HG03520 (cell line): ENCODE data around the gene RPL6.
"Not testable (repeated sequence)": the region's sequence is repeated elsewhere in the genome, so short reads cannot be mapped to it uniquely, and the experiment has no call there.

ENCODE experiments used
- ATAC-seq: cut with Tn5 transposase; IDR thresholded peaks from one replicate; pipeline ENCODE4 v1.9.1; 2021; ENCODE audit warnings: mild to moderate bottlenecking, moderate library complexity; ENCODE audit not compliant: unreplicated experiment

Gene RPL6

DNA sequence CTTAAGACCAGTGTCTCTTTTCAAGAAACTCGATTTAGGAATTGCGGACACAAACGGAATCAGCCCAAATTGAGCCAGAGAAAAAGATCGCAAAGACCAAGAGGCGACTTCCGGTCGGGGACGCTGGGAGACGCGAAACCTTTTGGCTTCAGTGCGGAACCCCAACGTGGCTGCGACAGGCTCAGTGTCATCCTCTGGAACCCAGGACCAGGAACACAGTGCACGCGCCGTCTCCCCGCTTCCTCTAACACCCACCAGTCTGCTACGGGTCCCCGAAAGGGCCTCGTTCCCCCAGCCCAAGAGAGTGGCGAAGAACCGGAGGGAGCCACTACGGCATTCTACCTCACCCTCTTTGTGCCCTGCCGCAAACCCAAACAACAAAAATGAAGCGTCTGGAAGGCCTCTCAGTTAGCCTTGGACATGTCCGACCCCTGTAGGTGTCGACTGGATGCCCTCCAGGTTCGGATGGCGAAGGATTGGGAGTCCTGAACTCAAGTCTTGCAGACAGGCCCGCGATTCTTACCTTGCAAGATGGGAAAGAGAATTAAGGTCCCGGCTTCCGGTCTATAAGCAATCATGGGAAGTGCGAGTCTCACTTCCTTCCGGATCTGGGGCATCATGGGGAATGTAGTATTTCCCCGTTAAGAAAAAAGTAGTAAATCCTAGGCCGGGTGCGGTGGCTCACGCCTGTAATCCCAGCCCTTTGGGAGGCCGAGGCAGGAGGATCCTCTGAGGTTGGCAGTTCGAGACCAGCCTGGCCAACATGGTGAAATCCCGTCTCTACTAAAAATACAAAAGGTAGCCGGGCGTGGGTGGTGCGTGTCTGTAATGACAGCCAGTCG lies at the start of gene RPL6:
Gene RPL6 (minus strand): TSS at position 542 of the 842 bp plus-strand sequence. CDS start 949 bp downstream, outside the sequence.
- peak; percentile 74 for ATAC-seq

DNA sequence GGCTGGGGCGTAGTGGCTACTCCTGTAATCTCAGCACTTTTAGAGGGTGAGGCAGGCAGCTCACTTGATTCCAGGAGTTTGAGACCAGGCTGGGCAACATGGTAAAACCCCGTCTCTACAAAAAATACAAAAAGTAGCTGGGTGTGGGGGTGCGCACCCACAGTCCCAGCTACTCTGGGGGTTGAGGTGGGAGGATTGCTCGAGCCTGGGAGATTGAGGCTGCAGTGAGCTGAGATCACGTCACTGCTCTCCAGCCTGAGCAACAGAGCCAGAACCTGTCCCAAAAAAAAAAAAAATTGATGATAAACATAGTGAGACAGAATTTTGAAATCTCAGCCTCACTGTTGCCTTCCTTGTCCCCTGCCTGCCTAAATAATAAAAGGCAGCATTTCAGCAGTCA lies 49.3 kb upstream of the RPL6 start:
- no peak for ATAC-seq

GRCh38 chr12:112458330-112458729 lies 48.9 kb upstream of the RPL6 start:
- ATAC-seq, result no peak

DNA sequence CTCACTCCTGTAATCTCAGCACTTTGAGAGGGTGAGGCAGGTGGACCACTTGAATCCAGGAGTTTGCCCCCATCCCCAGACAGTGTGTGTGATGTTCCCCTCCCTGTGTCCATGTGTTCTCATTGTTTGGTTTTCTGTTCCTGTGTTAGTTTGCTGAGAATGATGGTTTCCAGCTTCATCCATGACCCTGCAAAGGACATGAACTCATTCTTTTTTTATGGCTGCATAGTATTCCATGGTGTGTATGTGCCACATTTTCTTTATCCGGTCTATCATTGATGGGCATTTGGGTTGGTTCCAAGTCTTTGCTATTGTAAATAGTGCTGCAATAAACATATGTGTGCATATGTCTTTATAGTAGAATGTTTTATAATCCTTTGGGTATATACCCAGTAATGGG lies 47.7 kb upstream of the RPL6 start:
- not testable (repeated sequence) for ATAC-seq

DNA sequence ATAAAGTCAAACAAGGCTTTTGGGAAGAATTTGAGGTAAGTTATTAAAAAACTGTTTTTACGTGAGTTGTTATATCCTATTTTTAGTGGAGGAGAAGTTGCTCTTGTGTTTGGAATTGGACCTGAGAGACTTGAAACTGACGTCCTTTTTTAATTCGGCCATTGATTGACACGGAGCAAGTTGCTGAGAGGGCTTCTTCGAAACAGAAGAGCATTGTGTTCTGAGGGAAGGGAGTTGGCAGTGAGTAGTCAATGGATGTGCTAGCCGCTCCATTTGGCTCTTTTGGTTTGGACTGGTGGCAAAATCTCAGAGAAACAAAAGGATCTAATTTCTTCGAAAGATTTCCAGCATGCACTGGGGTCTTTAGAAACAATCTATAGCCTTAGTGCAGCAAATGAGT lies 46.6 kb upstream of the RPL6 start:
- ATAC-seq, result no peak

DNA sequence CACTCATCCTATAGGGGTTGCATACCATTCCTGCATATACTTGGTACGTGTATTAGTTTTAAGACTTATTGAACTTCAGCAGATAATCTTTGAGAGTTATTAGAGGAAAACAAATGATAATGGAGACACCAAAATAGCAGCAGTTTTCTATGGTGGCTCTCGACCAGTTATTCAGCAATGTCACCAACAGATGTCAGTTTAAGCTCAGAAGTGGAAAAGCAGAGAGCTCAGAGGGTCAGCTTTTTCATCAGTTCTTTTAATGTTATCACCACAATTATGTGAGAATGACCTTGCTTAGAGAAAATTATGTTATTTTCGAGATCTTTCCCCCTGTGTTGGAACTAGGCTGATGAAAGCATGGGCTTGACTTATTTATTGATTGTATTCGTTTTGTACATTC lies 41.3 kb upstream of the RPL6 start:
- ATAC-seq, result no peak

GRCh38 chr12:112448165-112448564 lies 38.8 kb upstream of the RPL6 start:
- not testable (repeated sequence) for ATAC-seq

DNA sequence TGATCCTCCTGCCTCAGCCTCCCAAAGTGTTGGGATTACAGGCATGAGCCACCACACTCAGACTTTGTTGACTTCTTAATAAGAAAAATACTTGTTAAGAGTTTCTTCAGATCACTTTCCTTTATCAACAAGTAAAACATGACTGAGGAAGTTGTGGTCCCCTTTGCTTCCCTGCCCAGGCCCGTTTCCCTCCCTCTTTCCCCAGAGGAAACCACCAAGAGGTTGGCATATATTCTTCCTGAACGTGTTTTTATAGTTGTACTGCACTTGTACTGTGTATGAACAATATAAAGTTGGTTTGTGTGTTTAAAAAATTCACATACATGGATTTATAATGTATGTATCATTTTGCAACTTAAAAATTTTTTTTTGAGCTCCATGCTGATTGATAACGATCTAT lies 37.7 kb upstream of the RPL6 start:
- no peak for ATAC-seq

DNA sequence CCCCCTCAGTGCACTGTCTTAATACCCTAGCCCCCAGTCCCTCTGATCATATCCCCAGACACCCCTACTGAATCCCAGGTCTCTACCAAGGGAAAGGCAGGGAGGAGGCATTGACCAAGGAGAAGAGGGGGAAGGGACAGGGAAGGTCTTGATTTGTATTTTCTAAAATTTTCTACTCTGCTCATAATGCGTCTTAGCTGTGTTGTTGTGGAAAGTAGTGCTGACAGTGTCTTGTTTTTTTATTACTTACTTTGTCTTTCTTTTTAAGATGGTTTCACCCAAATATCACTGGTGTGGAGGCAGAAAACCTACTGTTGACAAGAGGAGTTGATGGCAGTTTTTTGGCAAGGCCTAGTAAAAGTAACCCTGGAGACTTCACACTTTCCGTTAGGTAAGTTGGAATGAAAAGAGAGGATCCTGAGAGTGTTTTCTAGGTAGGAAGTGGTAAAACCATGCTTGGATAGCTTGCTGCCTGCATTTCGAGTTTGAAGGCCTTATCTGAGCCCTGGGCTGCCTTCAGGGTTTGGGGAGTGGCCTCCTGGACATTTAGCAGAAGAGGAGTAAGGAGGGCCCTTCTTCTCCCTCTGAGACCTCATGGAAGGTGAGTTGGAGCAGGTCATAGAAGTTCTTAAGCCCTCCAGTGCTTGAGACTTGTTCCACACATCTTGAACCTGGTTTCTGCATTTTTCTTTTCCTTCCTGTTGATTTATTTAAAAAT lies 36.8 kb upstream of the RPL6 start:
- no peak for ATAC-seq

DNA sequence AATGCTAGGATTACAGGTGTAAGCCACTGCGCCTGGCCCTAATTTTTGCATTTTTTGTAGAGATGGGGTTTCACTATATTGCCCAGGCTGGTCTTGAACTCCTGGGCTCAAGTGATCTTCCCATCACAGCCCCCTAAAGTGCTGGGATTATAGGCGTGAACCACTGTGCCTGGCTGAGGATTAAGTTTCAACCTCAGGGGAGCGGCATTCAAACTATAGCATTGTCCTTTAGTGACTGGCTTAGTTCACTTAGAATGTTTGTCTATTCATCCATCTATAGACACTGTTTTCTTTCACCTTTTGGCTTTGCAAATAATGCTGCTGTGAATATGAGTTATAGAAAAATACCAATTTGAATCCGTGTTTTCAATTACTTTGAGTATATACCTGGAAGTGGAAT lies 34.5 kb upstream of the RPL6 start:
- no peak for ATAC-seq

DNA sequence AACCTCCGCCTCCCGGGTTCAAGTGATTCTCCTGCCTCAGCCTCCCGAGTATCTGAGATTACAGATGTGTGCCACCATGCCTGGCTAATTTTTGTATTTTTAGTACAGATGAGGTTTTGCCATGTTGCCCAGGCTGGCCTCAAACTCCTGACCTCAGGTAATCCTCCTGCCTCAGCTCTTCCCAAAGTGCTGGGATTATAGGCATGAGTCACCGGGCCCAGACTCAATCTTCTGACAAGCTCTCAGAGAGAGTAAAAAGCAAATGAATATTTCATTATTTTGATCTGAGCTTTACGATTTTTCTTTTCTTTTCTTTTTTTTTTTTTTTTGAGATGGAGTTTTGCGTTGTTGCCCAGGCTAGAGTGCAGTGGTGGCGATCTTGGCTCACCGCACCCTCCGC lies 31.2 kb upstream of the RPL6 start:
- not testable (repeated sequence) for ATAC-seq

DNA sequence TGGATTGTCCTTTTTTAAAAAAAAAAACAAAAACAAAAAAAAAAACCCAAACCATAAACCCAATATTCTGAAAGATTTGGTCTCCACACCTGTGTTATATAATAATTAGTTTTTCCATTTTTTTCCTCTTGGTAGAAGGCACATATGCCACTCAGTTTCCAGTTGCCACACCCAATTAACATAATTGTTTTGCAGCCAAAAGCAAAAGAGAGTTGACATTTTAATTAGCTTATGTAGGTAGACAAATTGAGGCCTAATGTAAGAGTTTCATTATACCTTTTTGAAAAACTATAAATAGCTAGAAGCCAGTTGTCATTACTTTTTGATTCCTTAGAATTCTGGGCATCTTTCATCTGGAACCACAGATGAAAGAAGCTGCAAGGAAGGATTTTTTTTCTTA lies 30.4 kb upstream of the RPL6 start:
- no peak for ATAC-seq

- not testable (repeated sequence) for ATAC-seq
Observed at GRCh38 chr12:112438645-112439044, 29.2 kb upstream of the RPL6 start.

DNA sequence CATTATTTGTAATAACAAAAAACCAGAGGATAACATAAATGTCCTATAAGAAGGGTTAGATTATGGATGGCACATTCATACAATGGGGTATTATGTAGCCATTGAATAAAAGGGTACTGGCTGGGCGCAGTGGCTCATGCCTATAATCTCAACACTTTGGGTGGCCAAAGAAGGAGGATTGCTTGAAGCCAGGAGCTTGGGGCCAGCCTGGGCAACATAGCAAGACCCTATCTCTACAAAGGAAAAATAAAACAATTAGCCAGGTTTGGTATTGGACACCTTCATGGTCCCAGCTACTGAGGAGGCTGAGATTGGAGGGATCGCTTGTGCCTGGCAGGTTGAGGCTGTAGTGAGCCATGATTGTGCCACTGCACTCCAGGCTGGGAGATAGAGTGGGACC lies 24.1 kb upstream of the RPL6 start:
- no peak for ATAC-seq

- ATAC-seq, result no peak
Observed at GRCh38 chr12:112431965-112432364, 22.6 kb upstream of the RPL6 start.

- ATAC-seq, result no peak
Observed at GRCh38 chr12:112430929-112431328, 21.5 kb upstream of the RPL6 start.

DNA sequence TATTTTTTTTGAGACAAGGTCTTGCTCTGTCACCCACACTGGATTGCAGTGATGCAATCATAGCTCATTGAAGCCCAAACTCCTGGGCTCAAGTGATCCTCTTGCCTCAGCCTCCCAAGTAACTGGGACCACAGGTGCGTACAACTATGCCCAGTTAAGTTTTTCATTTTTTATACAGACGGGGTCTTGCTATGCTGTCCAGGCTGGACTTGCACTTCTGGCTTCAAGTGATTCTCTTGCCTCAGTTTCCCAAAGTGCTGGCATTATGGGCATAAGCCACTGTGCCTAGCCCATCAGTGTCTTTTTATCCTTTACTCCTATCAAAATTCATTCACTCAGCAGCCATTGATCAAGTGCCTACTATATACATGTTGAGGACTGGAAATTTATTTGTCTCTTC lies 18.4 kb upstream of the RPL6 start:
- ATAC-seq, result no peak

GRCh38 chr12:112425582-112426382 lies 16.4 kb upstream of the RPL6 start:
- ATAC-seq, result no peak

- ATAC-seq, result no peak
Observed at GRCh38 chr12:112424126-112424525, 14.7 kb upstream of the RPL6 start.

- no peak for ATAC-seq
Observed at GRCh38 chr12:112422531-112422930, 13.1 kb upstream of the RPL6 start.

DNA sequence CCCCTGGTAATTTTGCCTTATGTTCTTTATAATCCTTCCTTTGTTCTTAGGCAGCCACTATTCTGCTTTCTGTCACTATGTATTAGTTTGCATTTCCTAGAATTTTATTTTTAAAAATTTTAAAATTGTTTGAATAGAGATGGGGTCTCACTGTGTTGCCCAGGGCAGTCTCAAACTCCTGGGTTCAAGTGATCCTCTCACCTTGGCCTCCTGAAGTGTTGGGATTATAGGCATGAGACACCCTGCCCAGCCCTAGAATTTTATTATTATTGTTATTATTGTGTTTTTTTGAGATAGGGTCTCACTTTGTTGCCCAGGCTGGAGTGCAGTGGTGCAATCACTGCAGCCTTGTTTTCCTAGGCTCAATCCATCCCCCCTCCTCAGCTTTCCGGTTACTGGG lies 12.0 kb upstream of the RPL6 start:
- ATAC-seq, result no peak
